ENCODE data around the gene RNF4.

DNA sequence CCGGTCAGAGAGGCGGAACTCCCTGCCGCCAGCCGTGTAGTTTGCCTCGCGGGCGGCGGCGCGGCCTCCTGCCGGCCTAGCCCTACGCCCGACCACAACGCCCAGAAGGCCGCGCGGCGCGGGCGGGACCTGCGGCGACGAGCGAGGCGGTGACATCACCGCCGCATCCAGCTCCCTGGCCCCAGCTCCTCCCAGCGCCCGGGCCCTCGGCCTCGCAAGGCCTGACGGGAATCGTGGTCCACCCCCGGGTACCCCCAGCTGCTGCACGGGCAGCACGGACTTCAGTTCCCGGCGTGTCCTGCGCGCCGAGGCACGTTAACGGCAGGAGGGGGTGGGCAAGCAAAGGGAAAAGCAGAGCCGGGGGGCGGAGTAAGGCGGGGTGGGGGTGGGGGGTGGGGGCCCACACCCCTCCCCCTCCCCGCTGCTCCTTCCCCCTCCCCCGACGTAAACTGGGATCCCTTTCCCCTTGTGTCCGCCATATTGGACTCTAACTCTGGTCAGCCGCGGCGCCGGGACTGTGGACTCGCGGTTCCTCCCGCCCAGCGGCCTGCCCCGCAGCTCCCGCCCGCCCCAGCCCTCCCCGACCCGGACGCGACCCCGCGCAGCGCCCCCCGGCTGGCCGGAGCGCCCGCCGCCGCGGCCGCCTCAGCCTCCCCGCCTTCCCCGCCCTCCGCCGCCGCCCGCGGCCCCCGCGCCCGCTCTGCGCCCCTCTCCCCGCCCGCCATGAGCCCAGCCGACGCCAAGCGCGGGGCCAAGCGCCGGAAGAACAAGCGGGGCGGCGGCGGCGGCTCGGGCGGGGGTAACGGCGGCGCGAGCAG is 67.5 kb downstream of the RNF4 start, which contains the start of gene FAM193A:
- TF ChIP-seq, protein P1, sequence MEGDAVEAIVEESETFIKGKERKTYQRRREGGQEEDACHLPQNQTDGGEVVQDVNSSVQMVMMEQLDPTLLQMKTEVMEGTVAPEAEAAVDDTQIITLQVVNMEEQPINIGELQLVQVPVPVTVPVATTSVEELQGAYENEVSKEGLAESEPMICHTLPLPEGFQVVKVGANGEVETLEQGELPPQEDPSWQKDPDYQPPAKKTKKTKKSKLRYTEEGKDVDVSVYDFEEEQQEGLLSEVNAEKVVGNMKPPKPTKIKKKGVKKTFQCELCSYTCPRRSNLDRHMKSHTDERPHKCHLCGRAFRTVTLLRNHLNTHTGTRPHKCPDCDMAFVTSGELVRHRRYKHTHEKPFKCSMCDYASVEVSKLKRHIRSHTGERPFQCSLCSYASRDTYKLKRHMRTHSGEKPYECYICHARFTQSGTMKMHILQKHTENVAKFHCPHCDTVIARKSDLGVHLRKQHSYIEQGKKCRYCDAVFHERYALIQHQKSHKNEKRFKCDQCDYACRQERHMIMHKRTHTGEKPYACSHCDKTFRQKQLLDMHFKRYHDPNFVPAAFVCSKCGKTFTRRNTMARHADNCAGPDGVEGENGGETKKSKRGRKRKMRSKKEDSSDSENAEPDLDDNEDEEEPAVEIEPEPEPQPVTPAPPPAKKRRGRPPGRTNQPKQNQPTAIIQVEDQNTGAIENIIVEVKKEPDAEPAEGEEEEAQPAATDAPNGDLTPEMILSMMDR (IDR thresholded peaks at IDR 0.05; ENCODE audit: low read length), result no peak
- no peak for TF ChIP-seq EZH2 (IDR thresholded peaks at IDR 0.05; ENCODE audit: borderline replicate concordance, low read length)
